Nephron progenitor cell (in vitro differentiated cells): ENCODE data around the gene CCNJL.

Source experiments
- DNase-seq: peaks from one replicate; pipeline ENCODE4 v3.0.0; 2021
- H3K27ac Mint-ChIP-seq: 2 replicates; pipeline ENCODE4 v1.8.0; 2021; ENCODE audit warnings: mild to moderate bottlenecking, moderate library complexity, mixed read lengths
- H3K27me3 Mint-ChIP-seq: 2 replicates; pipeline ENCODE4 v1.8.0; 2021; ENCODE audit warnings: mild to moderate bottlenecking, low read depth, mixed read lengths; ENCODE audit not compliant: poor library complexity
- H3K36me3 Mint-ChIP-seq: 2 replicates; pipeline ENCODE4 v1.8.0; 2021; ENCODE audit warnings: low read depth, mixed read lengths
- H3K4me1 Mint-ChIP-seq: 2 replicates; pipeline ENCODE4 v1.8.0; 2021; ENCODE audit warnings: mixed read lengths
- H3K4me3 Mint-ChIP-seq: 2 replicates; pipeline ENCODE4 v1.8.0; 2021; ENCODE audit warnings: mild to moderate bottlenecking, moderate library complexity, mixed read lengths
- H3K9me3 Mint-ChIP-seq: 2 replicates; pipeline ENCODE4 v1.8.0; 2021; ENCODE audit warnings: mild to moderate bottlenecking, moderate library complexity, mixed read lengths
- CTCF ChIP-seq: fragments of 200-600 bp; sonication (generic); IDR thresholded peaks from 2 replicates; pipeline ENCODE4 v1.5.0; 2021; ENCODE audit warnings: antibody characterized with exemption

CCNJL gene

DNA sequence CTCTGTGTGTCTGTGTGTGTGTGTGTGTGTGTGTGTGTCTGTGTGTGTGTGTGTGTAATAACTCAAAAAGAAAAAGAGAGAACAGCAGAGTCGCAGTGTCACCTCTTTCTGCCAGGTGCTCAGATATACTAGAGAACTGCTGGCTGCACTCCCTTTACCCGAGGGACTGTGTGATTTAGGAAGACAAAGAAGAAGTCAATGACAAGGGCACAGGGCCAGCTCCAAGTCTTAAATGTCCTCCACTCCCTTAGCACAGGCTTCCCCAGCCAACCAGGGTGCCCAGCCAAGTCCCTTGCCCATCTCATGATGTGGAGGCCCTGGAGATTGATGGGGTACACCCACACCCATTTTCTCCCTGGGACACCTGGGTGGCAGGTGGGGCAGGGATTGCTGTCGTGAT, 8.7 kb downstream of the CCNJL start:
- Mint-ChIP-seq H3K36me3 (peaks cover 60% of the 10 kb centered on the region), H3K4me3 (no peak overlapping the region), H3K4me1 (peaks cover 63% of the 10 kb centered on the region), H3K27ac (no peak overlapping the region), H3K27me3 (peaks cover 4% of the 10 kb centered on the region), H3K9me3 (no peaks in the 10 kb centered on the region)
- TF ChIP-seq CTCF, result no peak
- no peak for DNase-seq

DNA sequence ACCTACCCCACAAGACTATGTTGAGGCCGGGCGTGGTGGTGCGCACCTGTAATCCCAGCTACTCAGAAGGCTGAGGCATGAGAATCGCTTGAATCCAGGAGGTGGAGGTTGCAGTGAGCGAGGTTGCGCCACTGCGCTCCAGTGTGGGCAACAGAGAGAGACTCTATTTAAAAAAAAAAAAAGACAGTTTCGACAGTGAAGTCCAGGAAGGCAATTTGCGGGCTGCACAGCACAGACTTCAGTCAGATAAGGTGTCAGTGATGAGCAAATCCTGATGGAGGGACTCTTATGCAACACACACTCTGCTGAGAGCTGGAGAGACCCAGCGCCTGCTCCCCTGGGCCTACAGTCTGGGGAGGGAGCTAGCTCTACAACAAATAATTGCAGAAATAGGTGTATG, 14.2 kb downstream of the CCNJL start:
- no peak overlapping the region for H3K4me3 Mint-ChIP-seq
- peaks cover 2% of the 10 kb centered on the region for H3K27me3 Mint-ChIP-seq
- DNase-seq, result no peak
- peaks cover 58% of the 10 kb centered on the region for H3K36me3 Mint-ChIP-seq
- peaks cover 46% of the 10 kb centered on the region for H3K4me1 Mint-ChIP-seq
- H3K27ac Mint-ChIP-seq, result no peak overlapping the region
- TF ChIP-seq CTCF, result no peak
- H3K9me3 Mint-ChIP-seq, result no peaks in the 10 kb centered on the region

- Mint-ChIP-seq H3K36me3 (peaks cover 55% of the 10 kb centered on the region), H3K27me3 (peaks cover 2% of the 10 kb centered on the region), H3K9me3 (no peaks in the 10 kb centered on the region), H3K4me1 (peaks cover 46% of the 10 kb centered on the region), H3K27ac (no peak overlapping the region), H3K4me3 (no peak overlapping the region)
- no peak for DNase-seq
- no peak for TF ChIP-seq CTCF
Observed at GRCh38 chr5:160297776-160298175, 14.6 kb downstream of the CCNJL start.

- DNase-seq, result no peak
- no peak for TF ChIP-seq CTCF
- peaks cover 2% of the 10 kb centered on the region for H3K27me3 Mint-ChIP-seq
- H3K4me1 Mint-ChIP-seq, result peaks cover 46% of the 10 kb centered on the region
- H3K9me3 Mint-ChIP-seq, result no peaks in the 10 kb centered on the region
- H3K4me3 Mint-ChIP-seq, result no peak overlapping the region
- H3K36me3 Mint-ChIP-seq, result peaks cover 55% of the 10 kb centered on the region
- no peak overlapping the region for H3K27ac Mint-ChIP-seq
Observed at GRCh38 chr5:160297004-160297403, 15.4 kb downstream of the CCNJL start.

DNA sequence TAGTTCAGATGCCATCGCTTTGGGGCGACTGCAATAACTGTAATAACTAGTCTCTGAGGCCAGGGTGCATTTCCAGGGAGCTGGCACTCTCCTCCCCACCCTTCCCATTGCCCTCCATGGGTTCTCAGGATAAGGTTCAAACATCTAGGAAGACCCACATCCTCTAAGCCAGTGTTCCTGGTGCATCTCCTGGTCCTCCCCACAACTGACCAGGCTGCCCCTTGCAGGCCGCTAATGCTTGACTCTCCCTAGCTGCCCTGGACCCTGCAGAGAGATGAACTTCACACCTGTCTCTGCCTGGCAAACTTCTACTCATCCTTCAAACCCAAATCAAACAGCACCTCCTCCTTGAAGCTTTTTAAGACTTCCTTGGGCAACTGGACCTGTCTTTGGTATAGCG, 15.9 kb downstream of the CCNJL start:
- Mint-ChIP-seq H3K4me3 (no peak overlapping the region), H3K4me1 (peaks cover 46% of the 10 kb centered on the region), H3K27ac (peak overlapping the region; percentile 56), H3K36me3 (peaks cover 57% of the 10 kb centered on the region), H3K27me3 (peaks cover 2% of the 10 kb centered on the region), H3K9me3 (no peaks in the 10 kb centered on the region)
- DNase-seq, result no peak
- no peak for TF ChIP-seq CTCF

GRCh38 chr5:160293901-160294561, 18.3 kb downstream of the CCNJL start:
- H3K27ac Mint-ChIP-seq, result peak overlapping the region; percentile 57
- no peak for DNase-seq
- peaks cover 43% of the 10 kb centered on the region for H3K4me1 Mint-ChIP-seq
- H3K27me3 Mint-ChIP-seq, result peaks cover 2% of the 10 kb centered on the region
- H3K9me3 Mint-ChIP-seq, result no peaks in the 10 kb centered on the region
- no peak overlapping the region for H3K4me3 Mint-ChIP-seq
- no peak for TF ChIP-seq CTCF
- H3K36me3 Mint-ChIP-seq, result peaks cover 52% of the 10 kb centered on the region
